GM13977 (cell line): Measurements from ENCODE around the gene ZNF675.
"Not testable (repeated sequence)": the region's sequence is repeated elsewhere in the genome, so short reads cannot be mapped to it uniquely, and the experiment has no call there.

ENCODE experiments used
- DNase-seq: peaks from one replicate; pipeline ENCODE4 v3.0.0; 2012; ENCODE audit warnings: low spot score
- in situ Hi-C: fragments of 300-500 bp; cut with MboI; formaldehyde crosslinking; loops from one replicate; pipeline ENCODE4 v1.12.0; 2022; ENCODE audit warnings: low sequenced_read_pairs, low pct_unique_long_range_greater_than_20kb, mixed read lengths, inconsistent platforms; ENCODE audit not compliant: unreplicated experiment
- TF ChIP-seq, protein P1 (sequence below): IDR thresholded peaks from 2 replicates; pipeline ENCODE4 v1.5.1; 2012; ENCODE audit warnings: mild to moderate bottlenecking, control low read depth; ENCODE audit not compliant: insufficient read depth; ENCODE audit errors: extremely low read depth, missing control alignments

The ZNF675 gene

GRCh38 chr19:23686621-23687423 lies at the start of gene ZNF675:
Gene ZNF675, minus strand, starts transcription at chr19:23687212. Its CDS starts 179 bp downstream, at chr19:23687033.
- peak; percentile 76 for DNase-seq
- TF ChIP-seq, protein P1, sequence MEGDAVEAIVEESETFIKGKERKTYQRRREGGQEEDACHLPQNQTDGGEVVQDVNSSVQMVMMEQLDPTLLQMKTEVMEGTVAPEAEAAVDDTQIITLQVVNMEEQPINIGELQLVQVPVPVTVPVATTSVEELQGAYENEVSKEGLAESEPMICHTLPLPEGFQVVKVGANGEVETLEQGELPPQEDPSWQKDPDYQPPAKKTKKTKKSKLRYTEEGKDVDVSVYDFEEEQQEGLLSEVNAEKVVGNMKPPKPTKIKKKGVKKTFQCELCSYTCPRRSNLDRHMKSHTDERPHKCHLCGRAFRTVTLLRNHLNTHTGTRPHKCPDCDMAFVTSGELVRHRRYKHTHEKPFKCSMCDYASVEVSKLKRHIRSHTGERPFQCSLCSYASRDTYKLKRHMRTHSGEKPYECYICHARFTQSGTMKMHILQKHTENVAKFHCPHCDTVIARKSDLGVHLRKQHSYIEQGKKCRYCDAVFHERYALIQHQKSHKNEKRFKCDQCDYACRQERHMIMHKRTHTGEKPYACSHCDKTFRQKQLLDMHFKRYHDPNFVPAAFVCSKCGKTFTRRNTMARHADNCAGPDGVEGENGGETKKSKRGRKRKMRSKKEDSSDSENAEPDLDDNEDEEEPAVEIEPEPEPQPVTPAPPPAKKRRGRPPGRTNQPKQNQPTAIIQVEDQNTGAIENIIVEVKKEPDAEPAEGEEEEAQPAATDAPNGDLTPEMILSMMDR: no peak
- in situ Hi-C loops: no loop called here

DNA sequence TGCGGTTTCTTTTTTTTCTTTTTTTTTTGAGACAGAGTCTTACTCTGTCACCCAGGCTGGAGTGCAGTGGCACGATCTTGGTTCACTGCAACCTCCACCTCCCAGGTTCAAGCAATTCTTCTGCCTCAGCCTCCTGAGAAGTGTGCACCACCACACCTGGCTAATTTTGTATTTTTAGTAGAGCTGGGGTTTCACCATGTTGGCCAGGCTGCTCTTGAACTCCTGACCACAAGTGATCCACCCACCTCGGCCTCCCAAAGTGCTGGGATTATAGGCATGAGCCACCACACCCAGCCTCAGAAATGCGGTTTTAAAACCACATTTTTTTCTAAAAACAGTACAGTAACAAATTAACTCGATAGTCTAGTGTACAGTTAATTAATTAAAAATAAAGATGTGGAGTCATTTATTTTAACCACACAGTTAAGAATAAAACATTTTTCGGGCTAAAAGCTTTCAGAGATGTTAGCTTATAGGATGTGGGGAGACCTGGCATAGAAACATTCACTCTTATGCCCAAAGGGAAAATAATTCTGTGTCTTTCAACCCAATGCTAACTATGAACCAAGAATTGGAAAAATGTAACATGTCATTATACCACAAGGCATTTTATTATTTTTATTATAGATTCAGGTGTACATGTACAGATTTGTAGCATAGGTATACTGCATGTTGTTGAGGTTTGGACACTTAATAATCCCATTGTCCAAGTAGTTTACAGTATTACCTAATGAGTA lies 43.9 kb upstream of the ZNF675 start:
- in situ Hi-C loops, DNase-seq: not testable (repeated sequence)

DNA sequence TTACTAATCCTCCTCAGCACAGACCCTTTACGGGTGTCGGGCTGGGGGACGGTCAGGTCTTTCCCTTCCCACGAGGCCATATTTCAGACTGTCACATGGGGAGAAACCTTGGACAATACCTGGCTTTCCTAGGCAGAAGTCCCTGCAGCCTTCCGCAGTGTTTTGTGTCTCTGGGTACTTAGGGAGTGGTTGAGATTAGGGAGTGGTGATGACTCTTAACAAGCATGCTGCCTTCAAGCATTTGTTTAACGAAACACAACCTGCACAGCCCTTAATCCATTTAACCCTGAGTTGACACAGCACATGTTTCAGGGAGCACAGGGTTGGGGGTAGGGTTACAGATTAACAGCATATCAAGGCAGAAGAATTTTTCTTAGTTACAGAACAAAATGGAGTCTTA lies 37.1 kb upstream of the ZNF675 start:
- in situ Hi-C loops, DNase-seq: not testable (repeated sequence)

- DNase-seq: no peak
- in situ Hi-C loops: no loop called here
Observed at GRCh38 chr19:23718802-23719201, 31.8 kb upstream of the ZNF675 start.

GRCh38 chr19:23716792-23717191 lies 29.8 kb upstream of the ZNF675 start:
- TF ChIP-seq, protein P1: no peak
- DNase-seq: no peak
- in situ Hi-C loops: no loop called here

More at GRCh38 chr19:23718802-23719201, 31.8 kb upstream of the ZNF675 start:
- TF ChIP-seq, protein P1: no peak

GRCh38 chr19:23709347-23709746 lies 22.3 kb upstream of the ZNF675 start:
- TF ChIP-seq, protein P1: no peak
- in situ Hi-C loops: no loop called here
- no peak for DNase-seq

- no peak for DNase-seq
- in situ Hi-C loops: no loop called here
- TF ChIP-seq, protein P1: no peak
Observed at GRCh38 chr19:23706657-23707056, 19.6 kb upstream of the ZNF675 start.
